Measurements from ENCODE around the gene EXOSC10.

- TF ChIP-seq CTCF (IDR thresholded peaks at IDR 0.05 in 2 of 3, conservative IDR thresholded peaks at IDR 0.05 in 1 of 3; ENCODE audit: insufficient read depth in 2 of 3, low read depth in 1 of 3, low read length in 3 of 3) (no peak), GTF3C2 (IDR thresholded peaks at IDR 0.05; ENCODE audit: borderline replicate concordance, extremely low read depth, insufficient read length) (no peak), ZNF318 (IDR thresholded peaks at IDR 0.05; ENCODE audit: borderline replicate concordance in 1 of 2, low read depth in 1 of 2) (no peak), ARID2 (IDR thresholded peaks at IDR 0.05) (no peak), EZH2 (IDR thresholded peaks at IDR 0.05; ENCODE audit: borderline replicate concordance, low read depth, low read length) (no peak), ZNF407 (IDR thresholded peaks at IDR 0.05; ENCODE audit: low read depth) (no peak)
Measured at GRCh38 chr1:11131816-11132215, 32.1 kb upstream of the EXOSC10 start.

Measured in K562 (cell line).